HG03108 (cell line): ENCODE measurements around the gene LHFPL6.

Source experiments
- ATAC-seq: cut with Tn5 transposase; IDR thresholded peaks from one replicate; pipeline ENCODE4 v1.9.1; 2021; ENCODE audit warnings: moderate library complexity; ENCODE audit not compliant: unreplicated experiment

LHFPL6 gene

GRCh38 chr13:39557285-39557955 is 45.6 kb downstream of the LHFPL6 start:
- no peak for ATAC-seq

- ATAC-seq, result no peak
Observed at GRCh38 chr13:39556866-39557265, 46.1 kb downstream of the LHFPL6 start.

GRCh38 chr13:39554371-39554770 is 48.6 kb downstream of the LHFPL6 start:
- no peak for ATAC-seq

GRCh38 chr13:39552246-39552645 is 50.7 kb downstream of the LHFPL6 start:
- ATAC-seq, result no peak

GRCh38 chr13:39550931-39551330 is 52.1 kb downstream of the LHFPL6 start:
- ATAC-seq, result no peak

- no peak for ATAC-seq
Observed at GRCh38 chr13:39547108-39547507, 55.9 kb downstream of the LHFPL6 start.

GRCh38 chr13:39542361-39542760 is 60.6 kb downstream of the LHFPL6 start:
- no peak for ATAC-seq

GRCh38 chr13:39540929-39541605 is 61.9 kb downstream of the LHFPL6 start:
- no peak for ATAC-seq

GRCh38 chr13:39538816-39539790 is 63.9 kb downstream of the LHFPL6 start:
- ATAC-seq, result no peak

GRCh38 chr13:39536906-39537305 is 66.1 kb downstream of the LHFPL6 start:
- ATAC-seq, result no peak

- no peak for ATAC-seq
Observed at GRCh38 chr13:39536274-39536673, 66.7 kb downstream of the LHFPL6 start.

- no peak for ATAC-seq
Observed at GRCh38 chr13:39533651-39534150, 69.3 kb downstream of the LHFPL6 start.

- ATAC-seq, result no peak
Observed at GRCh38 chr13:39531646-39532045, 71.3 kb downstream of the LHFPL6 start.

- no peak for ATAC-seq
Observed at GRCh38 chr13:39530916-39531315, 72.1 kb downstream of the LHFPL6 start.

- ATAC-seq, result no peak
Observed at GRCh38 chr13:39528661-39528980, 74.4 kb downstream of the LHFPL6 start.

- no peak for ATAC-seq
Observed at GRCh38 chr13:39527961-39528660, 74.9 kb downstream of the LHFPL6 start.

- ATAC-seq, result no peak
Observed at GRCh38 chr13:39527301-39527700, 75.7 kb downstream of the LHFPL6 start.

- ATAC-seq, result no peak
Observed at GRCh38 chr13:39526499-39526898, 76.5 kb downstream of the LHFPL6 start.

- no peak for ATAC-seq
Observed at GRCh38 chr13:39525506-39525905, 77.5 kb downstream of the LHFPL6 start.

GRCh38 chr13:39524795-39525194 is 78.2 kb downstream of the LHFPL6 start:
- ATAC-seq, result no peak

GRCh38 chr13:39522329-39522728 is 80.7 kb downstream of the LHFPL6 start:
- ATAC-seq, result no peak
